HepG2 (cell line): ENCODE results near the gene PSD. TPM values are rescaled to one million over a fixed set of nuclear protein-coding genes. Genes with fewer than 3 reads are reported as not detected.

Experiments used
- ATAC-seq: fragments of 200-7000 bp; cut with Tn5 transposase; 3 replicates; pipeline ENCODE4 v1.9.1; 2020; ENCODE audit warnings: mild to moderate bottlenecking, moderate library complexity
- BruUV-seq: library from RNA; stranded (reverse); fragments of 400-500 nt; replicated peaks from 2 replicates; lab custom pipeline; 2021; lab: Mats Ljungman, UMichigan
- CTCF ChIA-PET: fragments of 300-600 bp; formaldehyde crosslinking; extraction: SDS; loops from one replicate; lab custom pipeline; 2021; ENCODE audit warnings: low total read pairs, inconsistent platforms, low intra/inter-chr PET ratio; lab: Yijun Ruan, JAX
- POLR2A ChIA-PET: fragments of 350-600 bp; sonication (Branson Sonifier 250); formaldehyde crosslinking; loops from one replicate; lab custom pipeline; 2020; ENCODE audit warnings: antibody characterized with exemption, inconsistent platforms; lab: Yijun Ruan, JAX
- DNase-seq: peaks from one replicate; pipeline ENCODE4 v3.0.0-alpha.2; 2015; ENCODE audit warnings: low spot score
- FAIRE-seq: peaks from 3 replicates; lab custom pipeline; 2011; peaks lifted over from hg19 to GRCh38; lab: Jason Lieb, UNC
- H2AFZ ChIP-seq: one replicate; pipeline ENCODE4 v1.6.1; 2011; ENCODE audit warnings: low read length, inconsistent platforms
- H3K27ac ChIP-seq: fragments of 300-600 bp; 3 replicates; pipeline ENCODE4 v1.8.0; 2011; ENCODE audit warnings: mixed run types, mild to moderate bottlenecking, mixed read lengths, low read length, inconsistent platforms; ENCODE audit not compliant: insufficient read depth; ENCODE audit errors: extremely low read length
- H3K27me3 ChIP-seq, 2 experiments: fragments of 200-600 bp in 1 of 2; 2 replicates in 1 of 2; 3 replicates in 1 of 2; pipeline versions ENCODE4 v1.6.0 to v1.8.0; 2011; ENCODE audit warnings: low read length in 2 of 2, mild to moderate bottlenecking in 2 of 2, moderate library complexity in 2 of 2, inconsistent platforms in 1 of 2; ENCODE audit not compliant: insufficient read depth in 2 of 2, control insufficient read depth in 1 of 2
- H3K36me3 ChIP-seq, 2 experiments: fragments of 200-600 bp in 1 of 2; replicated peaks in 1 of 2; 2 replicates in 1 of 2; 3 replicates in 1 of 2; pipeline versions ENCODE4 v1.5.1 to v1.8.0; 2011; ENCODE audit warnings: low read length in 2 of 2, inconsistent platforms in 1 of 2; ENCODE audit not compliant: insufficient read depth in 2 of 2, control insufficient read depth in 1 of 2
- H3K4me1 ChIP-seq: 2 replicates; pipeline ENCODE4 v1.5.1; 2012; ENCODE audit warnings: low read length, inconsistent platforms; ENCODE audit not compliant: insufficient read depth
- H3K4me2 ChIP-seq: 2 replicates; pipeline ENCODE4 v1.6.0; 2011; ENCODE audit warnings: low read depth, low read length, inconsistent platforms
- H3K4me3 ChIP-seq, 3 experiments: fragments of 200-600 bp in 1 of 3; sonication (generic), shearing (Covaris generic) in 1 of 3; replicated peaks in 1 of 3; 2 replicates each; pipeline ENCODE4 v1.5.1; 2011 to 2016; ENCODE audit warnings: low read length in 3 of 3, inconsistent platforms in 2 of 3, low read depth in 2 of 3, mild to moderate bottlenecking in 2 of 3, control low read depth in 1 of 3, mixed read lengths in 1 of 3; ENCODE audit not compliant: insufficient read depth in 1 of 3
- H3K79me2 ChIP-seq: one replicate; pipeline ENCODE4 v1.6.1; 2011; ENCODE audit warnings: low read length, inconsistent platforms; ENCODE audit not compliant: insufficient read depth
- H3K9ac ChIP-seq: 2 replicates; pipeline ENCODE4 v1.6.0; 2011; ENCODE audit warnings: mild to moderate bottlenecking, low read depth, low read length, inconsistent platforms; ENCODE audit not compliant: insufficient read depth
- H3K9me3 ChIP-seq: 2 replicates; pipeline ENCODE4 v1.5.1; 2012; ENCODE audit warnings: mild to moderate bottlenecking, low read length
- H4K20me1 ChIP-seq: 2 replicates; pipeline ENCODE4 v1.6.0; 2011; ENCODE audit warnings: inconsistent platforms, mild to moderate bottlenecking, low read length, moderate library complexity; ENCODE audit not compliant: insufficient read depth
- ARID2 ChIP-seq: sonication (generic); formaldehyde crosslinking; IDR thresholded peaks from 2 replicates; pipeline ENCODE4 v1.8.1; 2022; ENCODE audit warnings: mild to moderate bottlenecking, missing genetic modification reagents, borderline replicate concordance
- CCDC6 ChIP-seq: sonication (generic); formaldehyde crosslinking; IDR thresholded peaks from 2 replicates; pipeline ENCODE4 v1.8.1; 2022; ENCODE audit warnings: mild to moderate bottlenecking, missing genetic modification reagents, moderate library complexity
- DMAP1 ChIP-seq: IDR thresholded peaks from 2 replicates; pipeline ENCODE4 v1.6.1; 2016
- REL ChIP-seq: sonication (generic); formaldehyde crosslinking; conservative IDR thresholded peaks from 2 replicates; pipeline ENCODE4 v1.8.0; 2022; ENCODE audit warnings: mild to moderate bottlenecking, missing genetic modification reagents, moderate library complexity
- TAF1 ChIP-seq: sonication (generic); formaldehyde crosslinking; IDR thresholded peaks from 2 replicates; pipeline ENCODE4 v1.4.0; 2020; ENCODE audit warnings: missing genetic modification reagents
- TBX3 ChIP-seq: fragments of 450-650 bp; IDR thresholded peaks from 2 replicates; pipeline ENCODE4 v1.6.1; 2017; ENCODE audit warnings: antibody characterized with exemption, mild to moderate bottlenecking, inconsistent platforms, borderline replicate concordance
- ZNF557 ChIP-seq: sonication (generic); formaldehyde crosslinking; IDR thresholded peaks from 2 replicates; pipeline ENCODE4 v1.4.0; 2020; ENCODE audit warnings: missing genetic modification reagents
- ZNF567 ChIP-seq: sonication (generic); formaldehyde crosslinking; IDR thresholded peaks from 2 replicates; pipeline ENCODE4 v1.8.1; 2023; ENCODE audit warnings: mild to moderate bottlenecking, missing genetic modification reagents, borderline replicate concordance
- ZNF724P ChIP-seq: sonication (generic); formaldehyde crosslinking; IDR thresholded peaks from 2 replicates; pipeline ENCODE4 v1.8.0; 2022; ENCODE audit warnings: missing genetic modification reagents, borderline replicate concordance
- ZNF780A ChIP-seq: sonication (generic); formaldehyde crosslinking; IDR thresholded peaks from 2 replicates; pipeline ENCODE4 v1.8.0; 2022; ENCODE audit warnings: mild to moderate bottlenecking, missing genetic modification reagents, moderate library complexity
- WGBS: methylation state at CpG from one replicate; pipeline ENCODE4 v1.1.6; 2017; ENCODE audit warnings: low lambda C conversion rate; 5-methylcytosine and 5-hydroxymethylcytosine counted together
- in situ Hi-C: cut with HindIII; loops from 2 replicates; pipeline ENCODE4 v1.10.0; 2017; ENCODE audit warnings: low pct_unique_long_range_greater_than_20kb; ENCODE audit not compliant: extremely low pct_ligation_motif_present
- intact Hi-C: fragments of 100-400 bp; cut with micrococcal nuclease; formaldehyde crosslinking; loops from one replicate; pipeline ENCODE4 v1.10.0; 2022; ENCODE audit not compliant: unreplicated experiment
- polyA plus RNA-seq, 8 experiments: library from polyadenylated mRNA; depleted of rRNA in 3 of 8; stranded (reverse) in 7 of 8; unstranded in 1 of 8; fragments of >200 nt; fragmentation: Illumina TruSeq in 4 of 8; extraction: Trizol in 4 of 8; gene quantifications; 2 replicates each; pipeline versions ENCODE4 v1.2.1 to v1.2.3, GENCODE V29; 2011 to 2016; ENCODE audit warnings: low read depth in 4 of 8, missing spikeins in 1 of 8, mixed read lengths in 1 of 8; ENCODE audit not compliant: insufficient read depth in 1 of 8
- total RNA-seq, 5 experiments: library from RNA; depleted of rRNA; stranded (reverse); fragments of >200 nt; fragmentation: Illumina TruSeq; extraction: Trizol; gene quantifications; 2 replicates each; pipeline ENCODE4 v1.2.3, GENCODE V29; 2016; ENCODE audit warnings: low read depth in 1 of 5
- TF ChIP-seq, protein P1 (sequence below): sonication (generic); formaldehyde crosslinking; IDR thresholded peaks from 2 replicates; pipeline ENCODE4 v1.4.0; 2020; ENCODE audit warnings: missing genetic modification reagents, borderline replicate concordance
- TF ChIP-seq, protein P2 (sequence below): sonication (generic); formaldehyde crosslinking; IDR thresholded peaks from 2 replicates; pipeline ENCODE4 v1.5.0; 2020; ENCODE audit warnings: mild to moderate bottlenecking, missing genetic modification reagents, borderline replicate concordance
- TF ChIP-seq, protein P3 (sequence below): IDR thresholded peaks from 2 replicates; pipeline ENCODE4 v1.6.1; 2016; ENCODE audit warnings: missing compliant biosample characterization, missing genetic modification reagents, borderline replicate concordance

PSD gene
- total and polyA plus RNA-seq, 2 of the 13 experiments (the other 11 are each of a cell fraction or from before 2014, with no cell fraction given) = 0.35 to 0.58 TPM

DNA sequence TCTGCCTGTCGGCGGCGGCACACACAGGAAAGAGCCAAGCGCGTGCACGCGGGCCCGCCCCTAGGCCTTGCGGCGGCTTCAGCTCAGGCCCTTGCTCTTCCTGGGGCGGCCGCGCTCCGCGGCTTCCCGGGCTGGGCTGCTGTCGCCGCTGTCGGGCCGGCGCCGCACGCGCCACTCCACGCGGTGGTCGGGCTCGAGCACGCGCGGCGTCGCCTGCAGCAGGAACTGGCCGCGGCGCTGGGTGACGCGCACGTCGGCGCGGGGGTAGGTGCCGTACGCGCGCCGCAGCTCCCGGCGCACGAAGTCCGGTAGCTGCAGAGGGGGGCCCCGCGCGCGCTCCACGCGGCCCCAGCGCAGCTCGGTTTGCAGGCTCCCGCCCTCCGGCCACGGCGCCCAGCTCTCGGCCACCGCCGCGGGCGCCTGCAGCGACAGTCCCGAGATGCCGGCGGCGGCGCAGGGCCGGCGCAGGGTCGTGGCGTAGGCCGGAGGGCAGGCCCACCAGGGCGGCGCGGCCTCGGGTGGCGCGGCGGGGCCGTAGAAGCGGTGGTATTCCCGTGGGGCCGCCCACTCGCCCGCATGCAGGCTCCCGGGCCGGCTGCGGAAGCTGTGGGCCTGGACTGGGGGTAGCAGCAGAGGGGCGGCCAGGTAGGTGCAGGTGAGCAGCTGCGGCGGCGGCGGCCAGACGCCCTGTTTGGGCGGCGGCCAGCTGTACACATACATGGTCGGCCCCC, 32.0 kb upstream of the PSD start:
- no peak overlapping the region for H2AFZ ChIP-seq
- ATAC-seq = peak; percentile 89
- no peak for FAIRE-seq
- BruUV-seq = no TSS peak
- peak overlapping the region; percentile 82 for H3K27ac ChIP-seq
- no peaks in the 10 kb centered on the region for H3K9me3 ChIP-seq
- in situ Hi-C loops (no loop called here), intact Hi-C loops (no loop called here)
- peak; percentile 75 for DNase-seq
- peaks cover 2 to 4% of the 10 kb centered on the region in 2 experiments; a peak in 3 of 5 replicates for H3K36me3 ChIP-seq
- peaks cover 7% of the 10 kb centered on the region for H3K79me2 ChIP-seq
- peak overlapping the region; percentile 88 for H3K9ac ChIP-seq
- H4K20me1 ChIP-seq = no peaks in the 10 kb centered on the region
- CTCF ChIA-PET = no interaction called here
- peak overlapping the region; percentile 64 to 96 (median 72) for H3K4me3 ChIP-seq
- POLR2A ChIA-PET = interaction anchor here (0.6 to 6.2 kb wide), 16 partner anchors 8 to 211 kb away, joined by 3 to 112 read pairs (median 5); partner anchors contain the start of genes ACTR1A, CUEDC2, FBXL15 and NFKB2
- peak overlapping the region; percentile 96 for H3K4me2 ChIP-seq
- H3K4me1 ChIP-seq = peaks cover 28% of the 10 kb centered on the region
- H3K27me3 ChIP-seq = no peaks in the 10 kb centered on the region; a peak in 1 of 5 replicates
- 0% methylated on average over 1 of the region's 104 CpGs for WGBS
- peak; percentile 18; the same call in 1 of the 2 replicates for TF ChIP-seq ZNF724P (CRISPR knock-in tag)
- TF ChIP-seq TBX3 = no peak
- peak; percentile 66; the same call in 1 of the 2 replicates for TF ChIP-seq DMAP1 (CRISPR knock-in tag)
- TF ChIP-seq, protein P1, sequence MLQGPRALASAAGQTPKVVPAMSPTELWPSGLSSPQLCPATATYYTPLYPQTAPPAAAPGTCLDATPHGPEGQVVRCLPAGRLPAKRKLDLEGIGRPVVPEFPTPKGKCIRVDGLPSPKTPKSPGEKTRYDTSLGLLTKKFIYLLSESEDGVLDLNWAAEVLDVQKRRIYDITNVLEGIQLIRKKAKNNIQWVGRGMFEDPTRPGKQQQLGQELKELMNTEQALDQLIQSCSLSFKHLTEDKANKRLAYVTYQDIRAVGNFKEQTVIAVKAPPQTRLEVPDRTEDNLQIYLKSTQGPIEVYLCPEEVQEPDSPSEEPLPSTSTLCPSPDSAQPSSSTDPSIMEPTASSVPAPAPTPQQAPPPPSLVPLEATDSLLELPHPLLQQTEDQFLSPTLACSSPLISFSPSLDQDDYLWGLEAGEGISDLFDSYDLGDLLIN (CRISPR knock-in tag) = no peak; the same call in 1 of the 2 replicates
- TF ChIP-seq REL (CRISPR knock-in tag) = no peak
- peak; percentile 75; the same call in 1 of the 2 replicates for TF ChIP-seq CCDC6
- no peak for TF ChIP-seq ZNF557
- peak; percentile 71; the same call in 1 of the 2 replicates for TF ChIP-seq TAF1 (CRISPR knock-in tag)
- TF ChIP-seq ZNF780A (CRISPR knock-in tag) = no peak
- TF ChIP-seq ARID2 = no peak
- TF ChIP-seq ZNF567 (CRISPR knock-in tag) = 0 out of 2 replicates have a peak, but pooled peaks have one; percentile 21
- TF ChIP-seq, protein P2, sequence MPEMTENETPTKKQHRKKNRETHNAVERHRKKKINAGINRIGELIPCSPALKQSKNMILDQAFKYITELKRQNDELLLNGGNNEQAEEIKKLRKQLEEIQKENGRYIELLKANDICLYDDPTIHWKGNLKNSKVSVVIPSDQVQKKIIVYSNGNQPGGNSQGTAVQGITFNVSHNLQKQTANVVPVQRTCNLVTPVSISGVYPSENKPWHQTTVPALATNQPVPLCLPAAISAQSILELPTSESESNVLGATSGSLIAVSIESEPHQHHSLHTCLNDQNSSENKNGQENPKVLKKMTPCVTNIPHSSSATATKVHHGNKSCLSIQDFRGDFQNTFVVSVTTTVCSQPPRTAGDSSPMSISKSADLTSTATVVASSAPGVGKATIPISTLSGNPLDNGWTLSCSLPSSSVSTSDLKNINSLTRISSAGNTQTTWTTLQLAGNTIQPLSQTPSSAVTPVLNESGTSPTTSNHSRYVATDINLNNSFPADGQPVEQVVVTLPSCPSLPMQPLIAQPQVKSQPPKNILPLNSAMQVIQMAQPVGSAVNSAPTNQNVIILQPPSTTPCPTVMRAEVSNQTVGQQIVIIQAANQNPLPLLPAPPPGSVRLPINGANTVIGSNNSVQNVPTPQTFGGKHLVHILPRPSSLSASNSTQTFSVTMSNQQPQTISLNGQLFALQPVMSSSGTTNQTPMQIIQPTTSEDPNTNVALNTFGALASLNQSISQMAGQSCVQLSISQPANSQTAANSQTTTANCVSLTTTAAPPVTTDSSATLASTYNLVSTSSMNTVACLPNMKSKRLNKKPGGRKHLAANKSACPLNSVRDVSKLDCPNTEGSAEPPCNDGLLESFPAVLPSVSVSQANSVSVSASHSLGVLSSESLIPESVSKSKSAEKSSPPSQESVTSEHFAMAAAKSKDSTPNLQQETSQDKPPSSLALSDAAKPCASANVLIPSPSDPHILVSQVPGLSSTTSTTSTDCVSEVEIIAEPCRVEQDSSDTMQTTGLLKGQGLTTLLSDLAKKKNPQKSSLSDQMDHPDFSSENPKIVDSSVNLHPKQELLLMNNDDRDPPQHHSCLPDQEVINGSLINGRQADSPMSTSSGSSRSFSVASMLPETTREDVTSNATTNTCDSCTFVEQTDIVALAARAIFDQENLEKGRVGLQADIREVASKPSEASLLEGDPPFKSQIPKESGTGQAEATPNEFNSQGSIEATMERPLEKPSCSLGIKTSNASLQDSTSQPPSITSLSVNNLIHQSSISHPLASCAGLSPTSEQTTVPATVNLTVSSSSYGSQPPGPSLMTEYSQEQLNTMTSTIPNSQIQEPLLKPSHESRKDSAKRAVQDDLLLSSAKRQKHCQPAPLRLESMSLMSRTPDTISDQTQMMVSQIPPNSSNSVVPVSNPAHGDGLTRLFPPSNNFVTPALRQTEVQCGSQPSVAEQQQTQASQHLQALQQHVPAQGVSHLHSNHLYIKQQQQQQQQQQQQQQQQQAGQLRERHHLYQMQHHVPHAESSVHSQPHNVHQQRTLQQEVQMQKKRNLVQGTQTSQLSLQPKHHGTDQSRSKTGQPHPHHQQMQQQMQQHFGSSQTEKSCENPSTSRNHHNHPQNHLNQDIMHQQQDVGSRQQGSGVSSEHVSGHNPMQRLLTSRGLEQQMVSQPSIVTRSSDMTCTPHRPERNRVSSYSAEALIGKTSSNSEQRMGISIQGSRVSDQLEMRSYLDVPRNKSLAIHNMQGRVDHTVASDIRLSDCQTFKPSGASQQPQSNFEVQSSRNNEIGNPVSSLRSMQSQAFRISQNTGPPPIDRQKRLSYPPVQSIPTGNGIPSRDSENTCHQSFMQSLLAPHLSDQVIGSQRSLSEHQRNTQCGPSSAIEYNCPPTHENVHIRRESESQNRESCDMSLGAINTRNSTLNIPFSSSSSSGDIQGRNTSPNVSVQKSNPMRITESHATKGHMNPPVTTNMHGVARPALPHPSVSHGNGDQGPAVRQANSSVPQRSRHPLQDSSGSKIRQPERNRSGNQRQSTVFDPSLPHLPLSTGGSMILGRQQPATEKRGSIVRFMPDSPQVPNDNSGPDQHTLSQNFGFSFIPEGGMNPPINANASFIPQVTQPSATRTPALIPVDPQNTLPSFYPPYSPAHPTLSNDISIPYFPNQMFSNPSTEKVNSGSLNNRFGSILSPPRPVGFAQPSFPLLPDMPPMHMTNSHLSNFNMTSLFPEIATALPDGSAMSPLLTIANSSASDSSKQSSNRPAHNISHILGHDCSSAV (CRISPR knock-in tag) = no peak
- TF ChIP-seq, protein P3, sequence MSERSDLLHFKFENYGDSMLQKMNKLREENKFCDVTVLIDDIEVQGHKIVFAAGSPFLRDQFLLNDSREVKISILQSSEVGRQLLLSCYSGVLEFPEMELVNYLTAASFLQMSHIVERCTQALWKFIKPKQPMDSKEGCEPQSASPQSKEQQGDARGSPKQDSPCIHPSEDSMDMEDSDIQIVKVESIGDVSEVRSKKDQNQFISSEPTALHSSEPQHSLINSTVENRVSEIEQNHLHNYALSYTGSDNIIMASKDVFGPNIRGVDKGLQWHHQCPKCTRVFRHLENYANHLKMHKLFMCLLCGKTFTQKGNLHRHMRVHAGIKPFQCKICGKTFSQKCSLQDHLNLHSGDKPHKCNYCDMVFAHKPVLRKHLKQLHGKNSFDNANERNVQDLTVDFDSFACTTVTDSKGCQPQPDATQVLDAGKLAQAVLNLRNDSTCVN = no peak
